GM12873 (cell line): ENCODE results near the gene MPP1.

Experiments used
- TF ChIP-seq, protein P1 (sequence below): IDR thresholded peaks from 2 replicates; pipeline ENCODE4 v1.5.1; 2012; ENCODE audit warnings: low read depth, mild to moderate bottlenecking, moderate library complexity, low read length, control low read depth; ENCODE audit not compliant: insufficient read depth; ENCODE audit errors: missing control alignments

Gene MPP1

DNA sequence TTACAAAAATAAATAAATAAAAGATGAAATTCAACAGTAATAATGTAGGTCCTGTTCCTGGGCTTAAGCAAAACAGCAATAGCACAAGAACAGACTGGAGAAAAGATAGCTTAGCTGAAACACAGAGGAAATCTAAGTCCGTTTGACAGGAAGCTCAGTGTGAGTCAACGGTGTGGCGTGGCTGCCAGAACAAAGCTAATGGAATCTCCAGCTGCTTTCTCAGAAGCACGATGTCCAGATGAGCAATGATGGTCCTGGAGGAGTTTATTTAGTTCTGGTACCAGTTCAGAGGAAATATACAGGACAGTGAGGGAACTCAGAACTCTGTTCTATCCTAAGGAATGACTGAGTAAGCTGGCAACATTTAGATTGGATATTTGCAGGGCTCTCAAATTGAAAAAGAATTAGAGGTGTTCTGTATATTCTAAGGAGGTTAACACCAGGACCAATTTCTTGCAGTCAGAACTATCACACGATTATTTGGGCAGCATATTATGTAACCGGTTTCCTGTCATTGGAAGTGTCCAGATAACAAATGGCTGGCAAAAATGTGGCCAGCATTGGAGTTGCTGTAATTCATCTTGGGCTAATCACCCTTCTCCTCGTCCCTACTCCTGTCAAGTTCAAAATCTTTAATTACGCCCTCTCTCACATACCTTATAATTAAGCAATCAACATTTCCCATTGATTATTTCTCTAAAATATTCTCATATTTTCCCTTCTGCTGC, 67.1 kb downstream of the MPP1 start:
- TF ChIP-seq, protein P1, sequence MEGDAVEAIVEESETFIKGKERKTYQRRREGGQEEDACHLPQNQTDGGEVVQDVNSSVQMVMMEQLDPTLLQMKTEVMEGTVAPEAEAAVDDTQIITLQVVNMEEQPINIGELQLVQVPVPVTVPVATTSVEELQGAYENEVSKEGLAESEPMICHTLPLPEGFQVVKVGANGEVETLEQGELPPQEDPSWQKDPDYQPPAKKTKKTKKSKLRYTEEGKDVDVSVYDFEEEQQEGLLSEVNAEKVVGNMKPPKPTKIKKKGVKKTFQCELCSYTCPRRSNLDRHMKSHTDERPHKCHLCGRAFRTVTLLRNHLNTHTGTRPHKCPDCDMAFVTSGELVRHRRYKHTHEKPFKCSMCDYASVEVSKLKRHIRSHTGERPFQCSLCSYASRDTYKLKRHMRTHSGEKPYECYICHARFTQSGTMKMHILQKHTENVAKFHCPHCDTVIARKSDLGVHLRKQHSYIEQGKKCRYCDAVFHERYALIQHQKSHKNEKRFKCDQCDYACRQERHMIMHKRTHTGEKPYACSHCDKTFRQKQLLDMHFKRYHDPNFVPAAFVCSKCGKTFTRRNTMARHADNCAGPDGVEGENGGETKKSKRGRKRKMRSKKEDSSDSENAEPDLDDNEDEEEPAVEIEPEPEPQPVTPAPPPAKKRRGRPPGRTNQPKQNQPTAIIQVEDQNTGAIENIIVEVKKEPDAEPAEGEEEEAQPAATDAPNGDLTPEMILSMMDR, result no peak

DNA sequence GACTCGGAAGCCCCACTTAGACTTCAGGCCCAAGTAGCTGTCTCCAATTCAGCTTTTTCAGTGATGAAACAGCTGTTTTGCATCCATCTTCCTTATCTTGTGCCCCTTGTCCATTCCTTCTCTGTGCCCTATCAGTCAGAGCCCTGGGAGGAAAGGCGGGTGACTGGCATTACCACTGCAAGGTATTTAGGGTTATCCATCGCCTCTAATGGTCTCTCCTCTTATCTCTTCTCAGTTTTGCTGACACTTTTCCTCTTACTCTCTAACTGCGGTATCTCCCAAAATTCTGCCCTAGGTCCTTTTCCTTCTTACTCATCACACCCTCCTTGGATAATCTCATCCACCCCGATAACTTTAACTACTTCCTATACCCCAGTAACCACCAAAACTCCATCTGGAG, 68.1 kb downstream of the MPP1 start:
- TF ChIP-seq, protein P1, result no peak

DNA sequence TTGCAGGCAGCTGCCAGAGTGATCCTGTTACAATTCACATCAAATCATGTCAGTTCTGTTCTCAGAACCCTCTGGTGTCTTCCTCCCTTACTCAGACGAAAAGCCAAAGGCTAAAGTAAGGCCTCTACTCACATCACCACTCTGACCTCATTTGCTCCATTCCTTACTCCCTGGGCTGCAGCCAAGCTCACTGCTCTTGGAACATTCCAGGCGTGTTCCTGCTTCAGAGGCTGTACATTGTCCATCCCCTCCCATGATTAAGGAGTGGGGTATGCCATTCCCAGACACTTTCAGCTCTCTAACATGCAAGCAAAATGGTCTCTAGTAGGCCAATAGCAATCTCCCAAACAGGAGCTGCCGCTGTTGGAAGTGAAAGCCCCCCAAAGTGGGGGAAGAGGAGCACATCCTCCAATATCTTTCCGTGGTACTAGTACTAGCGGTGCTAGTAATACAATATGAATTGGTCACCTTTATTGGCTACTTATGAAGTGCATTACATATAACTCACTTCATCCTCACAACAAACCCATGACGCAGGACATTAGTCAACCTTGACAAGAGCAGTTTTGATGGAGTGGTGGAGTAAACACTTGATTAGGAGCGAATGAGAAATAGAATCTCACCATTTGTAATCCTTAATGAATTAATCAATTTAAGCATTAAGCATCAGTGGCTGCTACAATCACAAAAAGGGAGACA, 69.4 kb downstream of the MPP1 start:
- TF ChIP-seq, protein P1, result no peak

DNA sequence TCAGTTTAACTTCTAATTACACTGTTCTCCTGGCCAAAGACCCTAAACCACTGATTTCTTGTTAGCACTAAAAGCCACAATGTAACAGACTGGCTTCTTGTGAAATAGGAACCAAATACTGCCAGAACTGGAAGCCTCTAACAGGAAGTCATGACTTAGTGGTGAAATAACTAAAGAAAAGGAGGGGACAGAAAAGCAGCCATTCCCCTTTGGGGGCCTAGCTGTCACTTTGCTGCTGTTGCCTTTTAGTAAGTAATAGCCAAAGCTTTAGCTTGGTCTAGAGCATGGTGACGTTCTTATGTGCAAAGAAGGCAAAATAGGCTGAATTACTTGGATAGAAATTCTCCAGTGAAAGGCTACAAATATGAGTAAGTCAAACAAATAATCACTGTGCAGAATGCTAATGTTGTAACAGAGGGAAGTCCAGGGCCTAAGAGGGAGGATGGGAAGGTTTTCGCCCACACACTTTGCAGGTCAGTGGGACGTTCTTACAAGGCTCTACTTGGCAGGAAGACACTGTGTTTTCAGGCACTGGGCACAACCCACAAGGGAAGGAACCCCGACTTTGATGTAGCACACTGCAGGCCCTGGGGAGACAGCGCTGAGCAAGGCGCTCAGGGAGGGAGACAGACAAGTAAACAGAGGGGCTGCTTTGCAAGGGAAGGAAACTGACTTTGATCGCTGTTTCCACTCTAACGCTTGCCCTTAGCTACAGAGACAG, 71.1 kb downstream of the MPP1 start:
- TF ChIP-seq, protein P1, result no peak

DNA sequence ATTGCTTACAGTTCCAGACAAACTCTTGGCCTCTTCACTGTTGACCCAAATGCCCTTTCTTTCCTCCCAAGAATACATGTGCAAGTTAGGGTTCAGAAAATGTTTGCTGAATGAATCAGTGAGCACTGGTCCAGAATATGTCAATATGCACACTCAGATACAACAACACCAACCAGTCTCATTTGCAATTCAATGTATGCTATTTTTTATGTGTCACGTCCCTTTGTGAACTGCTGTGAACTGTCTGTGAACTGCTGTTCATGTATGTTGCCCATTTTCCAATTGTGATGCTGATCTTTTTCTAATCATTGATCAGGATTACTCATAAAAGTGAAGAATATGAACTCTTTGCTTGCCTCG, 72.2 kb downstream of the MPP1 start:
- TF ChIP-seq, protein P1, result no peak

DNA sequence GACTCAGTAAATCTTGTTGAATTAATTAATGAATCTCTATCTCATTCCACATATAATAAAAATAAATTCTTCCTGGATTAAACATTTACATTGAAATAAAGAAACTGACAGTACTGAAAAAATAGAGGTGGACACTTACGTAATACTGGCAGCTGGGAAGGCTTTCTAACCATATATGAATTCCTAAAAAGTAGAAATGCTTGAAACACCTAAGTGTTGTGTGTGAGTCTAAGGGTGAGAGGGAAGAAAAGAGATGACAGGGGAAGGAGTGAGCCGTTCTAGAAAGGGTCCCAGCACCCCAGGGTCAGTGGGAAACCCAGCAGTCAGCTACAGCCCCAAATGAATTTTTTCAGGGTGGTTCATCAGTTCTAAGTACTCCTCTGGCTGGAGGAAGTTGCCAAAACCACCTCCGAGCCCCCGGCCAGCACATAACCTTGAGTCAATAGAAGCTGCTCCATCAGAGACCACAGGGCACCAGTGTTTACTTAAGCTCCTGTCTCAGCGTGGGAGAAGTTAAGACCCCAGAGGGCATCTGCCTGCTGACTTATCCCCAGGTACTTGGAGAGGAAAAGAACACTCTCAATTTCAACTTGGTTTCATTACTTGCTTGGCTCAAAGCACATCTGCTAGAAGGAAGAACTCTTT, 72.7 kb downstream of the MPP1 start:
- TF ChIP-seq, protein P1, result no peak

DNA sequence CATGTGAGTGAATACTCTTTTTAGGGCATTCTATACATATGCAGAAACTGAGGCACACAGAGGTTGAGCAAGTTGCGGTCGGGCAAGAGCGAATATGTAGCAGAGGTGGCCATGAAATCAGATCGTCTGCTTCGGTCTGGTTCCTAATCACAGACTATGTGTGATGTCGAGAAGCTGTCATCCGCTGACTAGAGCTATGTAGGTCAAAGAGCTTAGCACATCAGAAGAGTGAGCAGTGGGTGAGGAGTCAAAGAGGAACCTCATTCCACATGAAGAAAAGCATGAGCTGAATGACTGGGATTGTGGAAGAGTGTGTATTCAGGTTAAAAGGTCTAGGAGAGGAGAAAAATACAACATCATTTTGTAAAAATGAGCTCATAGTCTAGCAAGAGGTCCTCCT, 73.4 kb downstream of the MPP1 start:
- TF ChIP-seq, protein P1, result no peak
